T-helper 1 cell (primary cell): ENCODE data around the gene FGB.

ENCODE experiments used
- DNase-seq, 5 donors: peaks; one replicate each; pipeline ENCODE4 v3.0.0-alpha.2; 2012 to 2020

Gene FGB

DNA sequence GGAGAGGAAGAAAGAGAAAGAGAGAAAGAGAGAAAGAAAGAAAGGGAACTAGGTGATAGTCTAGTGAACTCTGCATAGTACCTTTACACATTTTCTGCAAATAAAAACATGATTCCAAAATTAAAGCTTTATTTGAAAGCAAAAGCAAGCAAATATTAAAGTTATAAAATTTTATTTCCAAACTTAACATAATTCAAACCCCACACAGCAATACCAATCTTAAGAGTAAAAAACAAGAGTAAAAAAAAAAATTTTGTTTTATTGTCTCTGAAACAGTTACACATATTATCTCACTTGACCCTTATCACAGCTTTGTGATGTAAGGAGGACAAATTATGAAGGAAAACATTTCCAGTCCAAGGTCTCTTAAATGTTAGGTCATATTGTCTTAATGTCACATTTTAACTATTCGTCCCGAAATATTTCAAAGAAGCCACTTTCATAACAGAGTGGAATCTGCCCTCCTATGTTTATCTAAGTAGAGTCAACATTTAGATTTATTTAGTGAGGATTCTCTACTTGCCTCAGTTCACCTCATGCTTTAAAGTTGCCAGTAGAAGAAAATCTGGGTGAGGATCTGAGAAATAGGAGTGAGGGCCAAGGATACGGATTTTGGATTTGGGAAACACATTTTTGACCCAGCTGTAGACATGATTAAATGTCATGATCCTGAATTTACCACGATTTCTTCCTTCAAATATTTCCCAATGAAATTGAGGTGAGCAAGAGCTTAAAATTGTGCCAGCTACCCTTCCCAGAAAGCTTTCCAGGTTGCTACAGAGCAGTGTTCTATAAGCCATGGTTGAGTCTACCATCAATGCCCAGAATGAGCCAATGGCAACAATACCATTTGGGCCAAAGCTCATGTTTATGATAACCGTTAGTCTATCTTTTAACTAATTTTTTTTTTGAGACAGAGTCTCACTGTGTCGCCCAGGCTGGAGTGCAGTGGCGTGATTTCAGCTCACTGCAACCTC, 35.3 kb downstream of the FGB start:
- no peak for DNase-seq

DNA sequence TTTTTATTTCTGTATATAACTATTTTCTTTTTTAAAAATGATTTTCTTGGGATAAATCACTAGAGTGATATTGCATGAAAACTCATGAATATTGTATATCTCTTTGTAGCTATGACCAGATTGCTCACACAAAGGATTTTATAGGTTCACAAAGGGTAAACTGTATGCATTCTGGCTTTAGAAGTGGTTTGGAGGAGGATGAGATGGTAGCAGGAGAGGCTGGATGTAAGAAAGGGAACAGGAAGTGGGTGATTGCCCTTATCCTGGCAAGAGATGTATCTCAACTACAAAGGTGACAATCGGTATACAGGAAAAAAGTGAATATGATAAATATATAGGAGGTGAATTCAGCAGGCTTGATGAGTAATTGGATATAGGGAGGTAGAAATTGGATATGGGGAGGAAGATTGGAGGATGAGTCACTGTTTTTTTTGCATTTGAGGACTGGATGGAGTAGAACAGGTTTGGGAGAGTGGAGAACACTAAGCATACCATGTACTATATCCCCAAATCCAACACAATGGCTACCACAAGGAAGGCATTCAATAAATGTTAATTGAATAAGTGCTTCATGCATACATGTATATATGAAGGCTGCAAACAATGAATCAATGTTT, 39.7 kb downstream of the FGB start:
- DNase-seq, result no peak

DNA sequence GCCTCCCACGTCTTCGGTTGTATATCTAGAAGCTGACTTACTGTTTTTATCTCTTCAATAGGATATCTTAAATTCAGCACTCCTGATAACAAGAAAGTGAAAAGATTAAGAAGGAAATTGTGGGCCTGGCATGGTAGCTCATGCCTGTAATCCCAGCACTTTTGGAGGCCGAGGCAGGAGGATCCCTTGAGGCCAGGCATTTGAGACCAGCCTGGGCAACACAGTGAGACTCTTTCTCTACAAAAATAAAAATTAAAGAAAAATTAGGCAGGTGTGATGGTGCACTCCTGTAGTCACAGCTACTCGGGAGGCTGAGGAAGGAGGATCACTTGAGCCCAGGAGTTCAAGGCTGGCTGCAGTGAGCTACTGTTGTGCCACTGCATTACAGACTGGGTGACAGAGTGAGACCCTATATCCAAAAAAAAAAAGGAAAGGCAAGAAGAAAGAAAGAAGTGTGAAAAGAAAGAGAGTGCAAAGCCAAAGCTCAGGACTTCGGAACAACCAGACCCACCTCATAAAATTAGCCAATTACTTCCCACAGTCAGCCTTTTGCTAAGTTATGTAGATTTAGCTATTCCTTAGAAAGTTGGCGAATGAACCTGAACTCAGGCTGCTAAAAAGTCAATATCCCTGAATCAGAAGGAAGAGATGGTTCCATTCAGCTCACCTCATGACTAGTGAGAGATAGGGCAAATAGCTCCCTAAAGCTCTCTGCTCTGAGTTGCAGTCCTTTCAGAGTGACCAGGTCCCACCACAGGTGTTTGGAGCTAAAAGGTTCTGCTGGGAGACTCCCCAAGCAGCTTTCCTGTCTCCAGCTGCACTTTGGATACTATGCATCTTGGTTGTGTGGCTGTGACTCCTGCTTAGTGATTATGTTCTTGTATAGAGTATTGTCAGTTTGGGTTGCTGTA, 40.5 kb downstream of the FGB start:
- DNase-seq, result no peak

DNA sequence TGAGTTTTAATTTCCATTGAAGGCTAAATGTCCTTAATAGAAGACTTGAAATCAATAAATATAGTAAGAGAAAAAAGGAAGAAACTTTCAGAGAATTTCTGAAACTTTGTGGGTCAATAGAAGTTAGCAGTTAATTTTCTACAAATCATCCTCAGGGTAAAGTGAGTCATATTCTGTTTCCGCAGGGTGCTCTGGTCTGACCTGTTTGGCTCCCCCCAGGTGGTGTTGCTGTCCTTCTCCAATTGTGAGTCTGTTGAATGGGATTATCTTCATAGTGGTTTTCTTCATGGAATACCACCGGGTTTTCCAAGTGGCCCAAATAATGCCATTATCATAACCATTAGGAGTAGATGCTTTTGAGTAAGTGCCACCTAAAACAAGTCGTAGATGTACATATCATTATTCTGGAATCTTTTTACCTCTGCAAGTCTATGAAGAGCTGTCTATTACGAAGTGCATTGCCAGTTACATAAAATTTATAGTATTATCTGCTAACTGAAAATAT, 41.9 kb downstream of the FGB start:
- DNase-seq, result no peak

DNA sequence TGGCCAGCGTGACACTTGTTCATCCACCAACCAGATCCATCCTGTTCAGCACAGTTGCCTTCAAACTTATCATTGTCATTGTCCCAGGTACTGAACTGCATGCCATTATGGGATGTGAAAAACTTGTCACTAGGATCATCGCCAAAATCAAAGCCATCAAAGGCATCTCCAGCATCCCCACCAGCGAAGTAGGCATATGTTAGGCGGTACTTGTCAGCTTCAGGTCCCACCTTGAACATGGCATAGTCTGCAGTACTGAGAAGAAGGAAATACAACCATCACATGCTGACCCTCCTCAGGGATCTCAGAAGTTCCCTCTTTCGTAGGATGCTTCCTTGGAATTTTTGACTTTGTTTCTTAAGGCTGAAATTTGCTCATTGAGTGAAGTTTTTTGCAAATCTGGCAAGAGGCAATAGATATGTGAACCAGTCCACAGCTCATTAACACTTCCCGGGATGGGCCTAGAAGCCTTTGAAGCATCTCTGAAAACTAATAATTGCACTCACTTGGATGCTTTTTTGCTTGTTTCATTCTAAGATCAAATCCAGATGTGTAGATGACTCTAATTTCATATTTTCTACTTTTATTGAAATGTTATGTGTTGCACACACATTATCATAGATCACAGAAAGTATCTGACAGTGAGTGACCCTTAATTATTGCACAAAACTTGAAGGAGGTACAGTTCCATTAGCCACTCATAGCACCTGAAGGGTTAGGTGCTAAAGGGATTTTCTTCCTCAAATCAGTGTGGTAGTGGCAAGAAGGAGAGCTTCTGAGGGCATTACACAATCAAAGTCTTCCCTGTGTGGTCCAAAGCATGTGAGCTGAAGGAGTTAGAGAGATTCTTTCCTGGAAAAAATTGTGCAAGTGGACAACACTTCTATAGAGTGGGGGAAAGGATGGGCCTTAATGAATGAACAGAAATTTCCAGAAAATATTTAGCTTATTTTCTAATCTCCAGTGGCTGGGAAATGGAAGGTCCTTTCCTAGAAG, 44.2 kb downstream of the FGB start:
- no peak for DNase-seq

DNA sequence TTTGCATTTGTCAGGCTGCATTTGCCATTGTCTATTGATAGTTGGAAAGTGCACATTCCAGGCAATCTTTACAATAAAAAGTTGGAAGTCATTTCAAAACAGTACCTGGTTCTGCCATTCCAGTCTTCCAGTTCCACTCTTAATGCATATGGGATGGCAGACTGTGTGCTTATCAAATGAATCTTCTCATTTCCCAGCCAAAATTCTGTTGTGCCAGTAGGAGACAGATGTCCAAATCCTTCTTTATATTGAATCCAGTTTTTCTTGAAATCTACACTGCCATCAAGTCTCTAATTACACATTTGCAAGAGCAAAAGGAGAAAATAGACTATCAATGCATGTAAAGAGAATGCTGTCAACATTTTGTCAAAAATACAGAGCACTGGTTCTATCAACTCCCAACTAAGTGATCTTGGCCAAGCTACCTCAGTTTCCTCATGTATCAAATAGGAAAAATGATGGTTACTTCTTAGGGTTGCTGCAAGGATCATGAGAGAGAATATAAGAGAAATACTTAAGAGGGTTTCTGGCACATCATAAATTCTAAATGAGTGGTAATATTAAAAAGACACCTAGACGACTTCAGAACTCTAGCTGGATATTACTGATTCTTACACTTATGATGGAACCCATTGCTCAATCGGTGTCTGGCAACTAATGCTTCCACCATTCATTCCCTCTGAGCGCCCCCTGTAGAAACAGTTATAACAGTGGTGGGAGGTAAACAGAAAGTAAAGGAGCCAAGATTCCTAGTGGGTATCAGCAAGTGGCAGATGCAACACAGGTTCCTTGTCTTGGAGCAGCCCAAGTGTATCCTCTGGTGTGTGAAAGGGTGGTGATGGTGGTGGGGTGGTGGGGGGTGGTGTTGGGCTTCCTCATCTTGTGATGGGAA, 45.8 kb downstream of the FGB start:
- no peak for DNase-seq

DNA sequence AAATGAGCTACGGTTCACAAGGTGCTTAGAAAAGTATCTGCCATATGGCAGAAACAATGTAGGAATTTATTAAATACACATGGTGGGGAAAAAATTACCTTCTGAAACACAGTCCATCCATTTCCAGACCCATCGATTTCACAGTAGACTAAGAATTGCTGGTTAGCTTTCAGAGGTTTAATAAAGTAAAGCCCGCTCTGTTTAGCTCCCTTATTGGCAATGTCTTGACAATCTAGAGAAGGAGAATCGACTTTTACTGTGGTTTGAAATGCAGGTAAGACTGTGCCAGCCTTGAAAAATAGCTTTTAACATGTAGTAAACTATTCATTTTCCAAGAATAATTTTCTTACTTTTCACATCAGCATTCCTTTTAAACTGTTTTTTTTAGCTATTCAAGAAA, 46.7 kb downstream of the FGB start:
- no peak for DNase-seq

DNA sequence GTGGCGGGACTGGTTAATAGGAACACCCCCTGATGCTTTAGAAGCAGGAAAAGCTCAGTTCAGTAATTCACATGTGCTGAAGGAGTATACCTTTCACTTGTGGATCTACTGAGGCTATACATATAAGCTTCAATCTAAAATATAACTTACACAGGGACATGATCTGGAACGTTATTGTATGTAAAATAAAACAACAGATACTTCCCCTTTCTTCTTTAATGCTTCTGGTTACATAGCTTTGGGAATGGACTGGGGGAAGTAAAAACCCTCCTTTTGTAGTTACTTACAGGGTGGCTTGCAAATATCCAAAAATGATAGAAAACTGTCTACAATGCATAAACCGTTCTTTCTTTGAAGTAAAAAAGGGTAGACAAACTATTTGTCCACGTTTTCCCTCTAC, 47.8 kb downstream of the FGB start:
- no peak for DNase-seq

DNA sequence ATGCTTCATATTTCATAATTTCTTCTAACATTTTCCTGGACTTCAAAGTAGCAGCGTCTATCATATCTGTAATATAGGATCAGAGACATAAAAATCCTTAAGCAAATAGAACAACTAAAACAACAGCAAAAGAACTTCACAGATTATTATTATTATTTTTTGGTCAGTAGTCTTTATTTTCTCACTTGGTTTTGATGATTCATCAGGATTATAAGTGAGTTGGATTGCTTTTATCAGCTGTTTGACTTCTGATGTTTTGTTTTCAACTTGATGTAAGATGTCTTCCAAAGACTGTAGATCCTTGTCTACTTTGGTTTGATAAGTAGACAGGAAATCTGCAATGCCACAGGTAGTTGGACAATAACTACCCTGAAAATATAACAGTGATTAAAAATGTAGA, 49.0 kb downstream of the FGB start:
- no peak for DNase-seq

DNA sequence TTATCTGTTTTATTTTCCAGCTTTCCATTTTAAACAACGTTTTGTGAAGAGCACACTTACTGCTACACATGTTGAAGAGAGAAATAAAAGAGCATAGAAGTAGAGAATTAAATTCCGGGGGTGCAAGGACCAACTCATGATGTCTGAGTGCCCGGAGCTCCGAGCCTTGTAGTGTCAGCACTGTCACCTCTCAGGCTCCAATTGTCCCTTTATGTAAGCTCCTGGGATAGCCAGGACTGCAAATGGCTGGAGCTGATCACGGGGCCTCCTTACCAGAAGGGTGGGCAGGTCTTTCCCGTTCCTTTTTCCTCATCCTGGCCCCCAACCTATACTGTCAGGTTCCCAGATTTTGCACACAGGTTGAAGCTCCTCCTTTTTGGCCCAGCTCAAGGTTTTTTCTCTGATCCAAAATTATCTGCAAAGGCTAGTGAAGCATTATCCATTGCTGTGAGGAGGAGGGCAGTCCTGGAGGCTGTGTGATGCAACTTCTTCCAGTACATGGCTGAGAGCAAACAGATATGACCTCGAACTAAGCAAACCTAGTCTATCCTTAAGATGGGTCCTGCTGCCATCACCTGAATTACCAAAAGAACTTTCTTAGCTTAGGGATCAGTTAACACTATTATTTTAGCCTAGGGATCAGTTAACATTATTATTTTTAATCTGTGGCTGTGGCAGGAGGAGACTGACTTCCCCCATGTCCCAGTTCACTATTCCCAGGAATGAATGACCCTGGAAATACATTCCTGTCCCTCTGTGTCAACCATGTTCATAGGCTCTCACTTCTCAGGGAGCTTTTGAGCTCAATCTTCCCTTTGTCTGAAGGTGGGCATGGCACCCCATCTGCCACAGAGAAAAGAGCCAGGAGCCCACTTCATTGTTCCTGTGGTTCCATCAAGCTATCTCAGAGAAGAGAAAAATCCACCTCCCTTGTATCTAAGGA, 49.9 kb downstream of the FGB start, which contains the start of gene FGG:
FGG (minus strand) TSS at position 185 of the 943 bp plus-strand sequence; CDS start at position 138, 47 bp downstream.
- DNase-seq, result no peak

DNA sequence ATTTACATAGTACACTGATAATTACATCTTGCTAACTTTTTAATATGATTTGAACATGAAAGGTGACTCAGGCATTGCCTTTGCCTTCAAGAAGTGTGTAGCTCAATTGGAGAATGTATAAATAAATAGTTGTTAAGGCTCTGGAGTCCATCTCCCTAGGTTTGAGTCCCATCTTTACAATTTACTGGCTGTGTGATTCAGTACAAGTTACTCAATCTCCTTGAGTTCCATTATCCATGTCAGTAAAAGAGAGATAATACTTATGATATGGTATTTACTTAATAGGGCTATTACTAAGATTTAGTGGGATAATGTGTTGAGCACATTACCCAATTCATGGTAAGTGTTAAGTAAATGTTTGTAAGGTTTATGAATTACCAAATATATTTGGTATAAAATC, 51.5 kb downstream of the FGB start:
- DNase-seq, result no peak

DNA sequence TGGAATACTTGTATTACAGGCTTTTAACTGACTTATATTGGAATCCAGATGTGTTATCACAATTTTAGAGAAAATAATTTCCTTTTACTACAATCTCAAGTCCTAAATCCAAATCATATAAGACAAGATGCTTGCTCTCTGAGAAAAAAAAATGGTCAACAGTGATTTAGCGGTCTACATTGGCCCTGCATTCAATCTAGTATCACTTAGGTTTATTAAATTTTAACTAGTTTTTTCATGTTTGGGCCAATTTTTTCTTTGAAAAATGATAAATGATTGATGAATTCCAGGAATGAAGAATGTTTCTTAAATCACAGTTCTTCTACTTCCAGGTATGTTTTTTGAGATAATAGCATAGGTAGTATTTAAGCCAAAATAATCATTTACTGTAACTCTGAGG, 52.4 kb downstream of the FGB start:
- DNase-seq, result no peak

DNA sequence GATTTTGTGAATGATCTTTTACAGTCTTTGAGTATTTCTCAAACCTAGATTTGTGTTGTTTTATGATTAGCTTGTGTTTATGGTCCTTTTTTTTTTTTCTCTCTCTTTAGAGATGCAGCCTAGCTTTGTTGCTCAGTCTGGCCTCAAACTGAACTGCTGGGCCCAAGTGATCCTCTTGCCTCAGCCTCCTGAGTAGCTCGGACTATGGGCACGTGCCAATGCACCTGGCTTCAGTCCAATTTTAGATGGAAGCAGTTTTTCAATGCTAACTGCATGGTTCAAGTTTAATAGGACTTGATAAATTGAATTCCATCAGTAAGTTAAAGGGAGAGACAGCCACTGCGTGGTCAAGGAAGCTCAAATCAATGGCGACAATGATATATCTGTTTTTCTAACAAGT, 53.5 kb downstream of the FGB start:
- no peak for DNase-seq

DNA sequence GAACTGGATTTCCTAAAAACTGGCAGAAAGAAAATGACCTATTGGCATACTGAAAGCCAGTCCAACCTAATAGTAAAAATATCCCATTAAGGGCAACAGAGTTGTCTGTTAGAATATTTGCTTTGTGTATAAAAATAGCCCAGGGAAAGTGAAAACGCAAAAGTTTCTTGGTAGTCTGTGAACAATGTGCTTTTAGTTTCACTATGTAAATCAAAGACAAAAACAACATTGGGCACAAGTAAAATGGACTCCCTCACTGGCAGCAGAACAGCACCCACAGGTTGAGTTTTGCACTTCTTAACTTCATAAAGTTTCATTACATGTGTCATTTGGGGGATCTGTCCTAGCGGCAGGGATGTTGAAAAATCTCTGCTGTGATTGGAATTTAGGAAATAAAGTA, 53.9 kb downstream of the FGB start:
- DNase-seq, result peak in 1 of 5 donors; percentile 13

DNA sequence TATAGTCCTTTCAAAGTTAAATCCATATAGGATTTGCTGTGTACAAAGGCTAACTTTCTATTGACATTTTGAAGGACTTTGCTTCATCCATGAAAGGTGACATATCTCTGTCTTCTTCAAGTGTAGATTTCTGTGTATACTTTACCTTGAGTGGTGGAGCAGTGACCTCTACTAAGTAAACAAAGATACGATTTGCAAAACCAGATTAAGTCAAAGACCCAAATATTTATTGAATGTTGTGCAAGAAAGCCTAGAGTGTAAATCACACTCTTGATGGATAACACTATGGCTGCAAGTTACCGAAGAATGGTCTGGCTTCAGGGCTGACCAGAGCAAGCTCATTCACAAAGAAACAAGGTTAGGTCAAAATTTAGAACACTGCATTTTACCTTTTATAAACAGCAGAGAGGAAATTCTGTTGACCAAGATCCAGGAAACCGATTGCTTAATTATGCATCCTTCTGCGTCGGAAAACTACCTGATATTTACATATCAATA, 55.1 kb downstream of the FGB start:
- no peak for DNase-seq

DNA sequence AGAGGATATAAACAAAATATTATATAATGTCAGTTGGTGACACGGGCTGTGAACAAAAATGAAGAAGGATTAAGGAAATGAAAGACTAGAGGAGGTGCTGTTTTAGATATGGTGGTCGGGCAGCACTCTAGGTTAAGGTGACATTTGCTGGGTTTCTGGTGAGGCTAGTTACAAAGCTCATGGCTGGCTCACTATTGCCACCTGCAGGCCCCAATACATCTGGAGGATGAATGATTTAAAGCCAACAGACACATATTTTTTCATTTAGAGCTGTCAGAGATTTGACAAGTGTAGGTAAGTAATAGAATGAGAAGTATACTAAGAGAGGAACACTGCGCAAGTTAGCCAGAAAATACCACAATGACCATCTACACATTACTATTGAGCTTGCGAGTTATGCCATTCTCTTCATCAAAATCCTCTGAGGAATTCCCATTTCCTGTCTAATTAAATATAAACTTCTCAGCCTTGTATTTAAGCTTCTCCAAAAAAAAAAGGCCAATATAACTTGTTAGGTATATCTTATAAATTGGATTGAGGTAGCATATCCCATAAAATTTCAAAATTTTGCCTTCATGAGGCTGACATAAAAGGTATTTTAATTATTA, 56.0 kb downstream of the FGB start:
- peak in 3 of 5 donors; percentile 15 to 44 (median 31) for DNase-seq

DNA sequence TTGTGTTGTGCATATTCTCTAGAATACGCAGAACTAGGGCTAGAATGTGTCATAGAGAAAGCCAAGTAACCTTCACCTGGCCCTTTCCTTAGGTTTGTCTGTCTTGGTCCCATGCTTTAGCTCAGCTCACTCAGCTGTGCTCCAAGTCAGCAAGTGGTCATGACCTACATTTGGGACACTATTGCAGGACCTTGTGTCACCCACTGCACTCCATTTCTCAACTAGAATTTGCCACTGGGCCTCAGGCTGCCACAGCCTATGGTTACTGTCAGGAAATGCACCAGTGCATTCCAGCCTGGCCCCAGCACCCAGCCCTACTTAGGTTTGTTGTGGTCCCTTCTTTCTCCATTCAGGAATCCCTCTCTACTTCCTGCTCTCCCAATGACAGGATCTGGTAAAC, 57.3 kb downstream of the FGB start:
- DNase-seq, result no peak
